Transverse colon (tissue), 4 donors: Measurements from ENCODE around the gene PIK3C2A.

Experiments
- CTCF ChIP-seq, 5 experiments: fragments of 200-600 bp in 3 of 5; fragments of 450-650 bp in 2 of 5; sonication (generic) in 3 of 5; IDR thresholded peaks; 1 replicate in 2 of 5; 2 replicates in 3 of 5; pipeline ENCODE4 v1.5.1; 2016 to 2017; ENCODE audit warnings: antibody characterized with exemption in 5 of 5, inconsistent platforms in 3 of 5, mild to moderate bottlenecking in 2 of 5, moderate library complexity in 1 of 5
- POLR2A ChIP-seq: fragments of 450-650 bp; IDR thresholded peaks from one replicate; pipeline ENCODE4 v1.6.1; 2016; ENCODE audit warnings: antibody characterized with exemption, mild to moderate bottlenecking, moderate library complexity
- POLR2AphosphoS5 ChIP-seq, 3 donors: sonication (generic); formaldehyde crosslinking; IDR thresholded peaks; one replicate each; pipeline ENCODE4 v1.6.1; 2016; ENCODE audit warnings: antibody characterized with exemption in 3 of 3

GRCh38 chr11:17207317-17208256 is at the start of gene PIK3C2A:
- no peak for TF ChIP-seq CTCF (IDR thresholded peaks at IDR 0.05)
- peak; percentile 97 for TF ChIP-seq POLR2A
- TF ChIP-seq POLR2AphosphoS5 (IDR thresholded peaks at IDR 0.05), result peak; percentile 97 to 98 (median 98)
